Liver (tissue), 9 donors: ENCODE results near the gene TMEM106A. TPM values are rescaled to one million over a fixed set of nuclear protein-coding genes. Genes with fewer than 3 reads are reported as not detected.

ENCODE experiments used
- DNase-seq: peaks from one replicate; pipeline ENCODE4 v3.0.0-alpha.2; 2017; ENCODE audit warnings: low spot score
- H3K27ac ChIP-seq, 2 donors: one replicate each; pipeline ENCODE4 v1.7.0; 2013; ENCODE audit warnings: inconsistent platforms in 2 of 2, low read length in 2 of 2, control low read depth in 1 of 2, low read depth in 1 of 2, mild to moderate bottlenecking in 1 of 2
- H3K27me3 ChIP-seq, 4 donors: one replicate each; pipeline versions ENCODE4 v1.6.1 to v1.7.0; 2013; ENCODE audit warnings: low read length in 3 of 4, inconsistent platforms in 1 of 4, mild to moderate bottlenecking in 1 of 4, moderate library complexity in 1 of 4; ENCODE audit not compliant: control insufficient read depth in 4 of 4, insufficient read depth in 4 of 4
- H3K36me3 ChIP-seq, 4 donors: one replicate each; pipeline versions ENCODE4 v1.6.1 to v1.7.0; 2013; ENCODE audit warnings: low read length in 3 of 4, mild to moderate bottlenecking in 3 of 4, low read depth in 1 of 4, moderate library complexity in 1 of 4; ENCODE audit not compliant: control insufficient read depth in 4 of 4, insufficient read depth in 3 of 4
- H3K4me1 ChIP-seq, 4 donors: one replicate each; pipeline versions ENCODE4 v1.6.1 to v1.7.0; 2013; ENCODE audit warnings: low read length in 3 of 4, mild to moderate bottlenecking in 3 of 4, moderate library complexity in 1 of 4; ENCODE audit not compliant: control insufficient read depth in 4 of 4, insufficient read depth in 4 of 4
- H3K4me3 ChIP-seq, 3 donors: one replicate each; pipeline versions ENCODE4 v1.6.1 to v1.7.0; 2013; ENCODE audit warnings: low read length in 3 of 3, control low read depth in 1 of 3, low read depth in 1 of 3, mild to moderate bottlenecking in 1 of 3
- H3K9ac ChIP-seq, 2 donors: one replicate each; pipeline ENCODE4 v1.7.0; 2013; ENCODE audit warnings: low read length in 2 of 2, mild to moderate bottlenecking in 2 of 2, moderate library complexity in 2 of 2, control low read depth in 1 of 2, low read depth in 1 of 2
- H3K9me3 ChIP-seq, 4 donors: one replicate each; pipeline versions ENCODE4 v1.6.1 to v1.7.0; 2013; ENCODE audit warnings: low read length in 3 of 4; ENCODE audit not compliant: control insufficient read depth in 4 of 4
- ATF3 ChIP-seq: IDR thresholded peaks from 2 replicates; pipeline ENCODE4 v1.6.1; 2016; ENCODE audit warnings: antibody characterized with exemption
- EGR1 ChIP-seq, 2 donors: IDR thresholded peaks; 2 replicates each; pipeline ENCODE4 v1.6.1; 2016 to 2018; ENCODE audit warnings: antibody characterized with exemption in 2 of 2, low read depth in 2 of 2
- FOXA1 ChIP-seq: IDR thresholded peaks from 2 replicates; pipeline ENCODE4 v1.6.1; 2016; ENCODE audit warnings: antibody characterized with exemption
- FOXA2 ChIP-seq: IDR thresholded peaks from 2 replicates; pipeline ENCODE4 v1.6.1; 2016; ENCODE audit warnings: antibody characterized with exemption
- GABPA ChIP-seq, 2 donors: IDR thresholded peaks in 1 of 2; conservative IDR thresholded peaks in 1 of 2; 2 replicates each; pipeline ENCODE4 v1.6.1; 2016; ENCODE audit warnings: antibody characterized with exemption in 2 of 2, mild to moderate bottlenecking in 1 of 2, moderate library complexity in 1 of 2
- HNF4A ChIP-seq, 2 donors: conservative IDR thresholded peaks; 2 replicates each; pipeline ENCODE4 v1.6.1; 2016; ENCODE audit warnings: antibody characterized with exemption in 2 of 2, mild to moderate bottlenecking in 2 of 2
- HNF4G ChIP-seq: IDR thresholded peaks from 2 replicates; pipeline ENCODE4 v1.6.1; 2016; ENCODE audit warnings: antibody characterized with exemption
- JUND ChIP-seq, 2 donors: IDR thresholded peaks; 2 replicates each; pipeline ENCODE4 v1.6.1; 2016; ENCODE audit warnings: antibody characterized with exemption in 2 of 2
- MAX ChIP-seq: IDR thresholded peaks from 2 replicates; pipeline ENCODE4 v1.6.1; 2016; ENCODE audit warnings: antibody characterized with exemption
- NR2F2 ChIP-seq: IDR thresholded peaks from 2 replicates; pipeline ENCODE4 v1.6.1; 2016; ENCODE audit warnings: antibody characterized with exemption
- REST ChIP-seq: IDR thresholded peaks from 2 replicates; pipeline ENCODE4 v1.6.1; 2016; ENCODE audit warnings: antibody characterized with exemption, mild to moderate bottlenecking
- RXRA ChIP-seq, 2 donors: IDR thresholded peaks; 2 replicates each; pipeline ENCODE4 v1.6.1; 2017 to 2018; ENCODE audit warnings: antibody characterized with exemption in 2 of 2, mild to moderate bottlenecking in 1 of 2
- SP1 ChIP-seq: IDR thresholded peaks from 2 replicates; pipeline ENCODE4 v1.6.1; 2018; ENCODE audit warnings: antibody characterized with exemption, mild to moderate bottlenecking
- TAF1 ChIP-seq: conservative IDR thresholded peaks from 2 replicates; pipeline ENCODE4 v1.6.1; 2016; ENCODE audit warnings: antibody characterized with exemption, mild to moderate bottlenecking
- WGBS: extraction: QIAGEN DNeasy Blood & Tissue Kit; methylation state at CpG from one replicate; pipeline ENCODE4 v1.1.7; 2013; 5-methylcytosine and 5-hydroxymethylcytosine counted together
- polyA plus RNA-seq, 2 donors: library from polyadenylated mRNA; stranded (reverse) in 1 of 2; unstranded in 1 of 2; fragments of 200-250 nt in 1 of 2; fragments of >200 nt in 1 of 2; fragmentation: Nextera tagmentation in 1 of 2; extraction: Ambion mirVana in 1 of 2; gene quantifications; one replicate each; pipeline versions ENCODE4 v1.2.1 to v1.2.3, GENCODE V29; 2013 to 2015
- total RNA-seq, 2 donors: library from RNA; depleted of rRNA; stranded (reverse); fragments of >200 nt; gene quantifications; one replicate each; pipeline ENCODE4 v1.2.3, GENCODE V29; 2014
- TF ChIP-seq, protein P1 (sequence below): fragments of 150-350 bp; IDR thresholded peaks from 2 replicates; pipeline ENCODE4 v1.5.1; 2017; ENCODE audit warnings: improper control_type of control experiment, low read depth, low read length; ENCODE audit not compliant: missing input control
- donor health status: healthy.
- donor health status: healthy.
- donor health status: healthy.
- donor health status: healthy.
- donor health status: healthy.

TMEM106A gene
- total and polyA plus RNA-seq, 4 donors: 1.3 to 3.8 (median 2.6) TPM

DNA sequence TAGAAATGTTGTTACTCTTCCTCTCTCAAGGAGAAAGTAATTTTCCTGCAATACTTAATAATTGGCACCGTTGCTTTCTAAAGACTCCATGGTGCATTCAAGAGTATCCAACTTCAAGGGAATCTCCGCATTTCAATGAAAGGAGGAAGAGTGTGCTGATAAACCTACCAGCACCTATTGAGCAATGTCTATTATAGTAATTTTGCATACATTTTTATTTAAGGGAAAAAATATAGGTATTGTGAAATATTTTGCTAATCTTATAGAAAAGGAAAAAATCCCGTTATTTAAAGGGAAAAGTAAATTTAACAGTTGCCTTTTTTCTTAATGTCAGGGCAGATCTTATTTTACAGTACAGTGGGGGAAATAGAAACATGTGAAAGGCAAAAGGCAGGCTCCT is 1.1 kb upstream of the TMEM106A start:
- Histone ChIP-seq H3K4me3 (no peak overlapping the region), H3K9me3 (no peaks in the 10 kb centered on the region), H3K27ac (peak overlapping the region in 1 of 2 donors; percentile 66), H3K4me1 (peaks cover 9 to 27% (median 18%) of the 10 kb centered on the region in 4 donors), H3K36me3 (peaks cover 6 to 43% (median 25%) of the 10 kb centered on the region in 4 donors), H3K9ac (no peak overlapping the region), H3K27me3 (no peaks in the 10 kb centered on the region)
- WGBS: 74% methylated on average over 3 of the region's 3 CpGs
- no peak for DNase-seq
- TF ChIP-seq FOXA1: no peak
- TF ChIP-seq FOXA2: no peak
- TF ChIP-seq HNF4A (conservative IDR thresholded peaks at IDR 0.05): no peak
- no peak for TF ChIP-seq EGR1 (IDR thresholded peaks at IDR 0.05; ENCODE audit: low read depth in 2 of 2)
- no peak for TF ChIP-seq HNF4G
- TF ChIP-seq RXRA (IDR thresholded peaks at IDR 0.05): no peak
- no peak for TF ChIP-seq ATF3
- TF ChIP-seq MAX: no peak
- TF ChIP-seq GABPA (IDR thresholded peaks at IDR 0.05 in 1 of 2, conservative IDR thresholded peaks at IDR 0.05 in 1 of 2): no peak
- TF ChIP-seq, protein P1, sequence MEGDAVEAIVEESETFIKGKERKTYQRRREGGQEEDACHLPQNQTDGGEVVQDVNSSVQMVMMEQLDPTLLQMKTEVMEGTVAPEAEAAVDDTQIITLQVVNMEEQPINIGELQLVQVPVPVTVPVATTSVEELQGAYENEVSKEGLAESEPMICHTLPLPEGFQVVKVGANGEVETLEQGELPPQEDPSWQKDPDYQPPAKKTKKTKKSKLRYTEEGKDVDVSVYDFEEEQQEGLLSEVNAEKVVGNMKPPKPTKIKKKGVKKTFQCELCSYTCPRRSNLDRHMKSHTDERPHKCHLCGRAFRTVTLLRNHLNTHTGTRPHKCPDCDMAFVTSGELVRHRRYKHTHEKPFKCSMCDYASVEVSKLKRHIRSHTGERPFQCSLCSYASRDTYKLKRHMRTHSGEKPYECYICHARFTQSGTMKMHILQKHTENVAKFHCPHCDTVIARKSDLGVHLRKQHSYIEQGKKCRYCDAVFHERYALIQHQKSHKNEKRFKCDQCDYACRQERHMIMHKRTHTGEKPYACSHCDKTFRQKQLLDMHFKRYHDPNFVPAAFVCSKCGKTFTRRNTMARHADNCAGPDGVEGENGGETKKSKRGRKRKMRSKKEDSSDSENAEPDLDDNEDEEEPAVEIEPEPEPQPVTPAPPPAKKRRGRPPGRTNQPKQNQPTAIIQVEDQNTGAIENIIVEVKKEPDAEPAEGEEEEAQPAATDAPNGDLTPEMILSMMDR: no peak
- no peak for TF ChIP-seq SP1

DNA sequence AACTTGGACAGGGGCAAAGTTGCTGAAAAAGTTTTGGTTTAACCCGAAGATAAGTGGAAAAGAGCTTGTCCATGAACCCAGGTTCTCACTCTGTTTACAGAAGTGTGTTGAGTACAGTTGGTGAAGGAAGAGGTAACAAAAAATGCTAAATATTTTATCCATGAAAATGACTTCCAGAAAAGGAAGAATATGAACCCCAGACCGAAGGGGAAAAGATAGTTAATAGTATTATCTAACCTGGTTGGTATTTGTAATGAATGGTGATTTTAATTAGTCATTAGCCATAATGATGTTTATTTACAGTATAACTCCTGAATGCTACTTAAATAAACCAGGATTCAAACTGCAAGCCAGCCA is 574 bp upstream of the TMEM106A start:
- Histone ChIP-seq H3K9ac (peak overlapping the region; percentile 36 to 87), H3K4me3 (peak overlapping the region in 2 of 3 donors; percentile 18 to 51), H3K9me3 (no peaks in the 10 kb centered on the region), H3K27me3 (no peaks in the 10 kb centered on the region), H3K4me1 (peaks cover 14 to 32% (median 22%) of the 10 kb centered on the region in 4 donors), H3K36me3 (peaks cover 6 to 42% (median 28%) of the 10 kb centered on the region in 4 donors), H3K27ac (peak overlapping the region; percentile 63 to 66)
- no peak for DNase-seq
- TF ChIP-seq FOXA1 (no peak), RXRA (IDR thresholded peaks at IDR 0.05) (no peak), HNF4G (no peak), MAX (no peak), JUND (IDR thresholded peaks at IDR 0.05) (no peak), HNF4A (conservative IDR thresholded peaks at IDR 0.05) (no peak), TAF1 (no peak), REST (no peak), SP1 (no peak), NR2F2 (no peak), ATF3 (no peak)
- TF ChIP-seq, protein P1: no peak
- WGBS: 21% methylated on average over 2 of the region's 2 CpGs
